GM12891 (cell line): ENCODE data around the gene UBE2D4.

ENCODE experiments used
- POLR2A ChIP-seq: IDR thresholded peaks from 2 replicates; pipeline ENCODE4 v1.6.1; 2011; ENCODE audit warnings: low read depth, low read length, control low read depth
- POLR2AphosphoS5 ChIP-seq: IDR thresholded peaks from 2 replicates; pipeline ENCODE4 v1.6.1; 2011; ENCODE audit warnings: low read depth, low read length, control low read depth
- TAF1 ChIP-seq: IDR thresholded peaks from 2 replicates; pipeline ENCODE4 v1.6.1; 2011; ENCODE audit warnings: low read depth, low read length, control low read depth

- TF ChIP-seq POLR2A, result no peak
- TF ChIP-seq TAF1, result no peak
- no peak for TF ChIP-seq POLR2AphosphoS5
These were observed 3.6 kb downstream of the UBE2D4 start for GRCh38 chr7:43929529-43930457.
